Heart right ventricle (tissue), 16 donors: ENCODE results near the gene MAP4K1. TPM values are rescaled to one million over a fixed set of nuclear protein-coding genes. Genes with fewer than 3 reads are reported as not detected.

ENCODE experiments used
- ATAC-seq, 8 donors: fragments of 200-7000 bp; cut with Tn5 transposase; one replicate each; pipeline ENCODE4 v1.9.1; 2020; ENCODE audit warnings: mild to moderate bottlenecking in 8 of 8, moderate library complexity in 8 of 8, moderate number of reproducible peaks in 1 of 8
- DNase-seq, 2 donors: peaks; one replicate each; pipeline ENCODE4 v3.0.0-alpha.2; 2020
- H3K27ac ChIP-seq, 10 donors: fragments of 200-600 bp; sonication (generic) in 2 of 10; one replicate each; pipeline versions ENCODE4 v1.5.0 to v1.8.0; 2020 to 2022; ENCODE audit warnings: mild to moderate bottlenecking in 3 of 10
- H3K27me3 ChIP-seq, 7 donors: fragments of 200-600 bp; one replicate each; pipeline ENCODE4 v1.8.0; 2021 to 2022; ENCODE audit warnings: mild to moderate bottlenecking in 2 of 7
- H3K36me3 ChIP-seq, 9 donors: fragments of 200-600 bp; sonication (generic) in 1 of 9; one replicate each; pipeline versions ENCODE4 v1.5.0 to v1.8.0; 2020 to 2022; ENCODE audit warnings: mild to moderate bottlenecking in 2 of 9
- H3K4me1 ChIP-seq, 9 donors: fragments of 200-600 bp; sonication (generic) in 1 of 9; one replicate each; pipeline versions ENCODE4 v1.5.0 to v1.8.0; 2020 to 2022; ENCODE audit warnings: mild to moderate bottlenecking in 4 of 9
- H3K4me3 ChIP-seq, 10 donors: fragments of 200-600 bp; sonication (generic) in 2 of 10; one replicate each; pipeline versions ENCODE4 v1.5.0 to v1.8.0; 2020 to 2022; ENCODE audit warnings: mild to moderate bottlenecking in 7 of 10, moderate library complexity in 2 of 10
- H3K9me3 ChIP-seq, 11 donors: fragments of 200-600 bp in 10 of 11; sonication (generic) in 2 of 11; one replicate each; pipeline versions ENCODE4 v1.5.0 to v1.8.0; 2013 to 2022; ENCODE audit warnings: mild to moderate bottlenecking in 2 of 11, control low read depth in 1 of 11, moderate library complexity in 1 of 11
- CTCF ChIP-seq, 9 donors: fragments of 200-600 bp; sonication (generic) in 2 of 9; IDR thresholded peaks; one replicate each; pipeline versions ENCODE4 v1.5.0 to v1.8.0; 2021 to 2022; ENCODE audit warnings: antibody characterized with exemption in 9 of 9, mild to moderate bottlenecking in 5 of 9, moderate library complexity in 1 of 9
- WGBS, 2 donors: extraction: QIAGEN DNeasy Blood & Tissue Kit; methylation state at CpG; one replicate each; pipeline ENCODE4 v1.1.7; 2013; ENCODE audit warnings: inconsistent platforms in 1 of 2; 5-methylcytosine and 5-hydroxymethylcytosine counted together
- intact Hi-C, 10 donors: fragments of 100-400 bp; cut with DNase I; formaldehyde crosslinking; loops; one replicate each; pipeline versions ENCODE4 v1.11.1 to v1.14.2; 2022
- polyA plus RNA-seq, 2 donors: library from polyadenylated mRNA; stranded (reverse); fragments of 200-250 nt; gene quantifications; one replicate each; pipeline ENCODE4 v1.2.3, GENCODE V29; 2013
- total RNA-seq, 10 donors: library from RNA; stranded (reverse); fragmentation: NEBNext Ultra II Directional in 3 of 10; extraction: Animal tissue kit (Norgen Biotek cat#: 25700) in 3 of 10; gene quantifications; one replicate each; pipeline versions ENCODE4 v1.2.1 to v1.2.4, GENCODE V29; 2021 to 2023
- donor health status: Arrhythmogenic right ventricular cardiomyopathy.
- donor health status: ischemic (EF 13 %, LVEDD 7.1; RV severe dilation, severe dysfunction).
- donor health status: healthy with polysubstance abuse.
- donor health status: DM: no; HTN: yes; CAD: no.
- donor health status: DM: no; HTN: no; CAD: no.
- donor health status: ischemic (EF 25% LVEDD 6.9; RV normal size, moderate dysfunction).
- donor health status: ischemic (EF 25% LVEDD 5.7; RV mildly dilated, moderate dysfunction).
- donor health status: healthy.
- donor health status: DM: yes; HTN: yes; CAD: no.
- donor health status: Ischemic cardiomyopathy.
- donor health status: ischemic (EF 35%, LVEDD 5.7; RV mildly dilated, moderate dysfunction).
- donor health status: nonischemic (EF 11% LVEDD 7.7; RV severe dilation, severe dysfunction).
- donor health status: DM: yes; HTN: yes; CAD: no.
- donor health status: PGD.
- donor health status: ischemic (EF 29% LVEDD 5.4; RV normal size, mild dysfunction).
- donor health status: nonischemic (EF 23%, LVEDD 6.1; RV moderate dilation, normal function).

Gene MAP4K1
- total and polyA plus RNA-seq, 12 donors: 0.52 to 9.1 (median 1.5) TPM

GRCh38 chr19:38665219-38665931 is 47.6 kb upstream of the MAP4K1 start:
- intact Hi-C loops: loop anchor here in 1 of 10 donors (5.0 kb wide), 1 partner anchor 42 kb away; no protein-coding TSS in a partner anchor

GRCh38 chr19:38664503-38665211 is 46.9 kb upstream of the MAP4K1 start:
- peak overlapping the region; percentile 88 to 99 (median 96) for H3K27ac ChIP-seq
- H3K4me3 ChIP-seq: peak overlapping the region in 8 of 10 donors; percentile 2 to 37 (median 14)
- H3K36me3 ChIP-seq: peaks cover 0 to 32% (median 0%) of the 10 kb centered on the region in 9 donors
- DNase-seq (no peak), ATAC-seq (peak in 7 of 8 donors; percentile 6 to 58 (median 28))
- peaks cover 64 to 100% (median 100%) of the 10 kb centered on the region in 9 donors for H3K4me1 ChIP-seq
- no peak for TF ChIP-seq CTCF (IDR thresholded peaks at IDR 0.05)
- no peaks in the 10 kb centered on the region for H3K9me3 ChIP-seq
- 15 to 20% methylated on average over 7 of the region's 7 CpGs for WGBS, 2 donors
- H3K27me3 ChIP-seq: no peaks in the 10 kb centered on the region
- intact Hi-C loops: loop anchor here in 3 of 10 donors (5.0 kb wide), 2 partner anchors 43 to 48 kb away; no protein-coding TSS in a partner anchor

More at GRCh38 chr19:38665219-38665931, 47.6 kb upstream of the MAP4K1 start:
- WGBS, 2 donors: 46 to 48% methylated on average over 13 of the region's 13 CpGs
- Histone ChIP-seq H3K4me1 (peaks cover 71 to 100% (median 100%) of the 10 kb centered on the region in 9 donors), H3K36me3 (peaks cover 0 to 29% (median 0%) of the 10 kb centered on the region in 9 donors), H3K4me3 (peak overlapping the region in 3 of 10 donors; percentile 9 to 37 (median 16)), H3K27ac (peak overlapping the region; percentile 88 to 99 (median 96)), H3K9me3 (no peaks in the 10 kb centered on the region), H3K27me3 (no peaks in the 10 kb centered on the region)
- DNase-seq (no peak), ATAC-seq (no peak)
- TF ChIP-seq CTCF (IDR thresholded peaks at IDR 0.05): no peak

GRCh38 chr19:38663957-38664502 is 46.3 kb upstream of the MAP4K1 start:
- peak; percentile 65 to 69 for DNase-seq
- intact Hi-C loops: loop anchor here in 2 of 10 donors (5.0 kb wide), 2 partner anchors 43 to 48 kb away; no protein-coding TSS in a partner anchor

More at GRCh38 chr19:38663957-38664502, 46.3 kb upstream of the MAP4K1 start:
- no peaks in the 10 kb centered on the region for H3K27me3 ChIP-seq
- peak overlapping the region in 9 of 10 donors; percentile 2 to 37 (median 17) for H3K4me3 ChIP-seq
- ATAC-seq: peak; percentile 8 to 76 (median 39)
- H3K27ac ChIP-seq: peak overlapping the region; percentile 88 to 99 (median 96)
- peaks cover 0 to 28% (median 0%) of the 10 kb centered on the region in 9 donors for H3K36me3 ChIP-seq
- TF ChIP-seq CTCF (IDR thresholded peaks at IDR 0.05): no peak
- H3K9me3 ChIP-seq: no peaks in the 10 kb centered on the region
- H3K4me1 ChIP-seq: peaks cover 66 to 100% (median 100%) of the 10 kb centered on the region in 9 donors
- WGBS, 2 donors: 11 to 13% methylated on average over 19 of the region's 19 CpGs
